SJSA1 (cell line): ENCODE data around the gene STX1A. TPM values are rescaled to one million over a fixed set of nuclear protein-coding genes. Genes with fewer than 3 reads are reported as not detected.

ENCODE experiments used
- DNase-seq, 2 experiments: peaks; one replicate each; pipeline ENCODE4 v3.0.0-alpha.2; 2015 to 2020; ENCODE audit warnings: low spot score in 2 of 2, low read depth in 1 of 2
- H3K27ac ChIP-seq: fragments of 250-450 bp; sonication (Bioruptor Pico); 2 replicates; pipeline ENCODE4 v1.5.1; 2020; ENCODE audit warnings: mild to moderate bottlenecking, moderate library complexity
- H3K27me3 ChIP-seq: fragments of 250-450 bp; sonication (Bioruptor Pico); replicated peaks from 2 replicates; pipeline ENCODE4 v1.5.1; 2020; ENCODE audit warnings: mild to moderate bottlenecking, moderate library complexity
- H3K36me3 ChIP-seq: fragments of 250-450 bp; sonication (Bioruptor Pico); 2 replicates; pipeline ENCODE4 v1.5.1; 2020; ENCODE audit warnings: mild to moderate bottlenecking
- H3K4me1 ChIP-seq: fragments of 250-450 bp; sonication (Bioruptor Pico); replicated peaks from 2 replicates; pipeline ENCODE4 v1.6.1; 2021; ENCODE audit warnings: mild to moderate bottlenecking
- H3K4me3 ChIP-seq: fragments of 250-450 bp; sonication (Bioruptor Pico); 2 replicates; pipeline ENCODE4 v1.5.1; 2020; ENCODE audit warnings: mild to moderate bottlenecking
- H3K9me3 ChIP-seq: fragments of 250-450 bp; sonication (Bioruptor Pico); replicated peaks from 2 replicates; pipeline ENCODE4 v1.5.1; 2020; ENCODE audit warnings: mild to moderate bottlenecking
- total RNA-seq: library from RNA; depleted of rRNA; stranded (reverse); fragments of >200 nt; shearing (Covaris generic); gene quantifications from 2 replicates; pipeline ENCODE4 v1.2.3, GENCODE V29; 2014

The STX1A gene
- total RNA-seq, 1 experiment from 2014 or later = 8.8 TPM

- H3K4me3 ChIP-seq = no peak overlapping the region
- H3K36me3 ChIP-seq = peaks cover 61% of the 10 kb centered on the region
- H3K4me1 ChIP-seq = peaks cover 31% of the 10 kb centered on the region
- no peak overlapping the region for H3K27ac ChIP-seq
- no peaks in the 10 kb centered on the region for H3K27me3 ChIP-seq
- H3K9me3 ChIP-seq = no peaks in the 10 kb centered on the region
- no peak for DNase-seq
These were observed 10.4 kb downstream of the STX1A start for GRCh38 chr7:73708961-73709549.

- no peaks in the 10 kb centered on the region for H3K9me3 ChIP-seq
- no peaks in the 10 kb centered on the region for H3K27me3 ChIP-seq
- H3K27ac ChIP-seq = peak overlapping the region; percentile 77; the same call in 1 of the 2 replicates
- no peak for DNase-seq
- no peak overlapping the region for H3K4me3 ChIP-seq
- H3K36me3 ChIP-seq = peaks cover 62% of the 10 kb centered on the region
- H3K4me1 ChIP-seq = peaks cover 31% of the 10 kb centered on the region
These were observed 12.3 kb downstream of the STX1A start for GRCh38 chr7:73707045-73707631.

GRCh38 chr7:73706126-73707044, 13.1 kb downstream of the STX1A start:
- peak in 1 of 2 experiments; percentile 43 for DNase-seq
- H3K4me1 ChIP-seq = peaks cover 31% of the 10 kb centered on the region
- peaks cover 67% of the 10 kb centered on the region for H3K36me3 ChIP-seq
- no peaks in the 10 kb centered on the region for H3K27me3 ChIP-seq
- H3K9me3 ChIP-seq = no peaks in the 10 kb centered on the region
- no peak overlapping the region for H3K4me3 ChIP-seq
- H3K27ac ChIP-seq = peak overlapping the region; percentile 77

GRCh38 chr7:73705551-73705920, 13.9 kb downstream of the STX1A start:
- no peak overlapping the region for H3K4me3 ChIP-seq
- H3K27me3 ChIP-seq = no peaks in the 10 kb centered on the region
- peak overlapping the region; percentile 77 for H3K27ac ChIP-seq
- no peaks in the 10 kb centered on the region for H3K9me3 ChIP-seq
- DNase-seq = no peak
- peaks cover 31% of the 10 kb centered on the region for H3K4me1 ChIP-seq
- H3K36me3 ChIP-seq = peaks cover 75% of the 10 kb centered on the region

GRCh38 chr7:73704640-73705550, 14.6 kb downstream of the STX1A start:
- no peaks in the 10 kb centered on the region for H3K27me3 ChIP-seq
- no peak overlapping the region for H3K27ac ChIP-seq
- no peak overlapping the region for H3K4me3 ChIP-seq
- peaks cover 31% of the 10 kb centered on the region for H3K4me1 ChIP-seq
- peaks cover 80% of the 10 kb centered on the region for H3K36me3 ChIP-seq
- no peak for DNase-seq
- no peaks in the 10 kb centered on the region for H3K9me3 ChIP-seq

- Histone ChIP-seq H3K27ac (no peak overlapping the region), H3K36me3 (peaks cover 88% of the 10 kb centered on the region), H3K4me1 (peaks cover 31% of the 10 kb centered on the region), H3K4me3 (no peak overlapping the region), H3K9me3 (no peaks in the 10 kb centered on the region), H3K27me3 (no peaks in the 10 kb centered on the region)
- no peak for DNase-seq
These were observed 15.5 kb downstream of the STX1A start for GRCh38 chr7:73703757-73704639.

- H3K4me3 ChIP-seq = no peak overlapping the region
- H3K27me3 ChIP-seq = no peaks in the 10 kb centered on the region
- no peak for DNase-seq
- no peak overlapping the region for H3K27ac ChIP-seq
- H3K36me3 ChIP-seq = peaks cover 88% of the 10 kb centered on the region
- peaks cover 31% of the 10 kb centered on the region for H3K4me1 ChIP-seq
- no peaks in the 10 kb centered on the region for H3K9me3 ChIP-seq
These were observed 16.2 kb downstream of the STX1A start for GRCh38 chr7:73703225-73703624.

GRCh38 chr7:73702665-73703064, 16.8 kb downstream of the STX1A start:
- no peak for DNase-seq
- Histone ChIP-seq H3K4me1 (peaks cover 31% of the 10 kb centered on the region), H3K36me3 (peaks cover 89% of the 10 kb centered on the region), H3K4me3 (no peak overlapping the region), H3K9me3 (no peaks in the 10 kb centered on the region), H3K27me3 (no peaks in the 10 kb centered on the region), H3K27ac (no peak overlapping the region)

GRCh38 chr7:73702226-73702625, 17.2 kb downstream of the STX1A start:
- H3K4me1 ChIP-seq = peaks cover 29% of the 10 kb centered on the region
- H3K4me3 ChIP-seq = no peak overlapping the region
- no peak for DNase-seq
- no peak overlapping the region for H3K27ac ChIP-seq
- no peaks in the 10 kb centered on the region for H3K27me3 ChIP-seq
- peaks cover 89% of the 10 kb centered on the region for H3K36me3 ChIP-seq
- H3K9me3 ChIP-seq = no peaks in the 10 kb centered on the region

- Histone ChIP-seq H3K4me3 (no peak overlapping the region), H3K27me3 (no peaks in the 10 kb centered on the region), H3K9me3 (no peaks in the 10 kb centered on the region), H3K36me3 (peaks cover 88% of the 10 kb centered on the region), H3K27ac (no peak overlapping the region), H3K4me1 (peaks cover 21% of the 10 kb centered on the region)
- DNase-seq = peak; percentile 45 to 66
These were observed 18.0 kb downstream of the STX1A start for GRCh38 chr7:73701357-73701995.

GRCh38 chr7:73700581-73701134, 18.8 kb downstream of the STX1A start:
- H3K4me3 ChIP-seq = no peak overlapping the region

GRCh38 chr7:73700069-73700423, 19.4 kb downstream of the STX1A start:
- peaks cover 85% of the 10 kb centered on the region for H3K36me3 ChIP-seq
- no peak overlapping the region for H3K27ac ChIP-seq
- H3K9me3 ChIP-seq = no peaks in the 10 kb centered on the region
- H3K4me1 ChIP-seq = peaks cover 7% of the 10 kb centered on the region
- DNase-seq = no peak
- no peaks in the 10 kb centered on the region for H3K27me3 ChIP-seq
- H3K4me3 ChIP-seq = no peak overlapping the region

More at GRCh38 chr7:73700581-73701134, 18.8 kb downstream of the STX1A start:
- Histone ChIP-seq H3K27me3 (no peaks in the 10 kb centered on the region), H3K9me3 (no peaks in the 10 kb centered on the region), H3K27ac (no peak overlapping the region), H3K36me3 (peaks cover 87% of the 10 kb centered on the region), H3K4me1 (peaks cover 13% of the 10 kb centered on the region)
- no peak for DNase-seq
